Loucy (cell line): ENCODE results near the gene PAX5.
"Not testable (repeated sequence)": the region's sequence is repeated elsewhere in the genome, so short reads cannot be mapped to it uniquely, and the experiment has no call there.

ENCODE experiments used
- H2AFZ ChIP-seq: fragments of 200-600 bp; sonication (generic); 2 replicates; pipeline ENCODE4 v1.6.0; 2016; ENCODE audit warnings: antibody characterized with exemption, mild to moderate bottlenecking, low read length, moderate library complexity
- H3F3A ChIP-seq: fragments of 200-600 bp; 2 replicates; pipeline ENCODE4 v1.6.0; 2016; ENCODE audit warnings: antibody characterized with exemption, low read depth, mild to moderate bottlenecking
- H3K27me3 ChIP-seq: fragments of 200-600 bp; sonication (generic); 2 replicates; pipeline ENCODE4 v1.6.1; 2014; ENCODE audit warnings: low read length, mild to moderate bottlenecking; ENCODE audit not compliant: insufficient read depth, poor library complexity, severe bottlenecking
- H3K36me3 ChIP-seq: fragments of 200-600 bp; sonication (generic); 2 replicates; pipeline ENCODE4 v1.6.1; 2016; ENCODE audit warnings: low read length; ENCODE audit not compliant: insufficient read depth
- H3K4me1 ChIP-seq: fragments of 200-600 bp; sonication (generic); 2 replicates; pipeline ENCODE4 v1.5.1; 2014; ENCODE audit warnings: low read length, mild to moderate bottlenecking; ENCODE audit not compliant: insufficient read depth, poor library complexity, severe bottlenecking
- H3K4me2 ChIP-seq: fragments of 200-600 bp; sonication (generic); 2 replicates; pipeline ENCODE4 v1.6.0; 2014; ENCODE audit warnings: antibody characterized with exemption, low read length, low read depth, mild to moderate bottlenecking; ENCODE audit not compliant: poor library complexity, severe bottlenecking
- H3K4me3 ChIP-seq: fragments of 200-600 bp; sonication (generic); 2 replicates; pipeline ENCODE4 v1.5.1; 2014; ENCODE audit warnings: low read length, mild to moderate bottlenecking, mixed read lengths; ENCODE audit not compliant: poor library complexity, severe bottlenecking
- H3K79me2 ChIP-seq: fragments of 200-600 bp; sonication (generic); 2 replicates; pipeline ENCODE4 v1.6.1; 2014; ENCODE audit warnings: low read length; ENCODE audit not compliant: insufficient read depth
- H3K9ac ChIP-seq: fragments of 200-600 bp; sonication (generic); 2 replicates; pipeline ENCODE4 v1.6.0; 2014; ENCODE audit warnings: mild to moderate bottlenecking, low read depth, low read length, moderate library complexity; ENCODE audit not compliant: poor library complexity, severe bottlenecking
- H3K9me2 ChIP-seq: fragments of 200-600 bp; sonication (generic); replicated peaks from 2 replicates; pipeline ENCODE4 v1.6.1; 2016; ENCODE audit warnings: low read depth, low read length, mixed read lengths
- H3K9me3 ChIP-seq: fragments of 200-600 bp; sonication (generic); 2 replicates; pipeline ENCODE4 v1.6.1; 2014; ENCODE audit warnings: mild to moderate bottlenecking, antibody characterized with exemption, low read length, low read depth; ENCODE audit not compliant: insufficient read depth
- H4K20me1 ChIP-seq: fragments of 200-600 bp; sonication (generic); 2 replicates; pipeline ENCODE4 v1.6.0; 2014; ENCODE audit warnings: antibody characterized with exemption, low read length, mild to moderate bottlenecking; ENCODE audit not compliant: insufficient read depth, poor library complexity, severe bottlenecking
- CTCF ChIP-seq: fragments of 200-600 bp; sonication (generic); conservative IDR thresholded peaks from 2 replicates; pipeline ENCODE4 v1.5.1; 2014; ENCODE audit warnings: mild to moderate bottlenecking, antibody characterized with exemption, low read length
- EZH2phosphoT487 ChIP-seq: fragments of 200-600 bp; IDR thresholded peaks from 2 replicates; pipeline ENCODE4 v1.6.1; 2018; ENCODE audit warnings: antibody characterized with exemption, mild to moderate bottlenecking, moderate library complexity, borderline replicate concordance

PAX5 gene

DNA sequence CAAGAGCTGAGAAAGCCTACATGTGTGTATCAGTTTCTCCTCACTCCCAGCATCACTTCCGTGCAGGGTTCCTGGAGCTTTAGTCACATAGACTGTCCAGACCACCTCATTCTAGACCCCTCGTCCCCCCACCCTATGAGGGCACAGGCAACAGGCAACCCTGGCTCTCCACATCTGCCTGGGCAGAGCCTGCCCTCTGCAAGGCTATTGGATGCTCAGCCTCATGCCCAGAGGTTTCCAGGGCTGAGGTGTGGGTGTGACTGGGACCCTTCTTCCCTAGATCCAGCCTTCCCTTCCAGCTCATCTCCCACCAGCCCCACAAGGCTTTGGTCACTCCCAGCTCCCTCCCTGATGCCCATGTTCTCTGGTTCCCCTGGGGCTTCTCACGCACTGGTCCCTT lies 161.4 kb downstream of the PAX5 start:
- H3K79me2 ChIP-seq, result no peaks in the 10 kb centered on the region
- H2AFZ ChIP-seq, result no peak overlapping the region
- no peak overlapping the region for H3K9ac ChIP-seq
- TF ChIP-seq EZH2phosphoT487 (no peak), CTCF (no peak)
- no peaks in the 10 kb centered on the region for H3K9me3 ChIP-seq
- H3K36me3 ChIP-seq, result no peaks in the 10 kb centered on the region
- H3K9me2 ChIP-seq, result no peaks in the 10 kb centered on the region
- no peak overlapping the region for H3K4me3 ChIP-seq
- no peaks in the 10 kb centered on the region for H3K4me1 ChIP-seq
- H3F3A ChIP-seq, result no peaks in the 10 kb centered on the region
- no peaks in the 10 kb centered on the region for H4K20me1 ChIP-seq
- H3K4me2 ChIP-seq, result no peak overlapping the region
- H3K27me3 ChIP-seq, result no peaks in the 10 kb centered on the region

- H3K79me2 ChIP-seq, result no peaks in the 10 kb centered on the region
- H3K9me3 ChIP-seq, result no peaks in the 10 kb centered on the region
- no peaks in the 10 kb centered on the region for H3K9me2 ChIP-seq
- H4K20me1 ChIP-seq, result no peaks in the 10 kb centered on the region
- H3K27me3 ChIP-seq, result no peaks in the 10 kb centered on the region
- H3K4me1 ChIP-seq, result no peaks in the 10 kb centered on the region
- H2AFZ ChIP-seq, result no peak overlapping the region
- no peak overlapping the region for H3K9ac ChIP-seq
- H3K4me3 ChIP-seq, result no peak overlapping the region
- H3K36me3 ChIP-seq, result no peaks in the 10 kb centered on the region
- no peak overlapping the region for H3K4me2 ChIP-seq
- TF ChIP-seq EZH2phosphoT487 (no peak), CTCF (no peak)
- no peaks in the 10 kb centered on the region for H3F3A ChIP-seq
These were observed 162.5 kb downstream of the PAX5 start for GRCh38 chr9:36871606-36872005.

GRCh38 chr9:36870960-36871359 lies 163.1 kb downstream of the PAX5 start:
- Histone ChIP-seq H3K4me2 (no peak overlapping the region), H3K4me1 (no peaks in the 10 kb centered on the region), H3K79me2 (no peaks in the 10 kb centered on the region), H3K4me3 (no peak overlapping the region), H3K9ac (no peak overlapping the region), H4K20me1 (no peaks in the 10 kb centered on the region), H3K9me3 (no peaks in the 10 kb centered on the region), H3K36me3 (no peaks in the 10 kb centered on the region), H2AFZ (no peak overlapping the region), H3F3A (no peaks in the 10 kb centered on the region), H3K27me3 (no peaks in the 10 kb centered on the region), H3K9me2 (no peaks in the 10 kb centered on the region)
- TF ChIP-seq EZH2phosphoT487 (no peak), CTCF (no peak)

GRCh38 chr9:36869605-36870004 lies 164.5 kb downstream of the PAX5 start:
- not testable (repeated sequence) for H3K4me3 ChIP-seq, H3K9me2 ChIP-seq, H4K20me1 ChIP-seq, H3K79me2 ChIP-seq, H3F3A ChIP-seq, H3K9me3 ChIP-seq, H3K4me1 ChIP-seq, H2AFZ ChIP-seq, H3K9ac ChIP-seq, H3K4me2 ChIP-seq, H3K36me3 ChIP-seq, H3K27me3 ChIP-seq
